Raji (cell line): ENCODE measurements around the gene SH2D4B.

Experiments
- POLR2A ChIP-seq: IDR thresholded peaks from 2 replicates; pipeline ENCODE4 v1.6.1; 2011; ENCODE audit warnings: low read depth, low read length, control low read depth; ENCODE audit not compliant: insufficient read depth

Gene SH2D4B

DNA sequence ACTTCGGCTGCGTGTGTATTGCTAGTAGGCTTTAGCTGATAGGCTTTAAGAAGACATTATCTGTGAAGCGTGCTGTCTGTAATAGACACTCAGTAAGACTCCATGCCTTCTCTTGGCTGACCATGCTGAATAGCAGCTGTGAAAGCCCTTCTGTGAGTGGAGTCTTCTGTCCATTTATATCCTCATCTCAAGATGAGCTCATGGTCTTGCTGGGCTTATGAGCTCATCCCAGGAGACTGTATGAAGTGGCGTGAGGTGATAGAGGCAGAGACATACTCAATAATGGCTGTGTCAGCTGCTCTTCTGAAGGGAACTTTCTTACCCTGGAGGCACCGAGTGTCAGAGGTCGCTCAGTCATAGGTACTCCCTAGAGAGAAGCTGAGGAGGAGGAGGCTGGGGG, 111.5 kb downstream of the SH2D4B start:
- TF ChIP-seq POLR2A = no peak

GRCh38 chr10:80655898-80656297, 118.2 kb downstream of the SH2D4B start:
- TF ChIP-seq POLR2A = no peak

DNA sequence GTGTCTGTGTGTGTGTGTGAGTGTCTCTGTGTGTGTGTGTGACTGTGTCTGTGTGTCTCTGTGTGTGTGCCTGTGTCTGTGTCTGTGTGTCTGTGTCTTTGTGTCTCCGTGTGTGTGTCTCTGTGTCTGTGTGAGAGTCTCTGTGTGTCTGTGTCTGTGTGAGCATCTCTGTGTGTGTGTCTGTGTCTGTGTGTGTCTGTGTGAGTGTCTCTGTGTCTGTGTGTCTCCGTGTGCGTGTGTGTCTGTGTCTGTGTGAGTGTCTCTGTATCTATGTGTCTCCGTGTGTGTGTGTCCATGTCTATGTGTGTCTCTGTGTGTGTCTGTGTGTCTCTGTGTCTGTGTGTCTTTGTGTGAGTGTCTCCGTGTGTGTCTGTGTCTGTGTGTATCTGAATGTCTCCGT, 120.4 kb downstream of the SH2D4B start:
- TF ChIP-seq POLR2A = no peak

DNA sequence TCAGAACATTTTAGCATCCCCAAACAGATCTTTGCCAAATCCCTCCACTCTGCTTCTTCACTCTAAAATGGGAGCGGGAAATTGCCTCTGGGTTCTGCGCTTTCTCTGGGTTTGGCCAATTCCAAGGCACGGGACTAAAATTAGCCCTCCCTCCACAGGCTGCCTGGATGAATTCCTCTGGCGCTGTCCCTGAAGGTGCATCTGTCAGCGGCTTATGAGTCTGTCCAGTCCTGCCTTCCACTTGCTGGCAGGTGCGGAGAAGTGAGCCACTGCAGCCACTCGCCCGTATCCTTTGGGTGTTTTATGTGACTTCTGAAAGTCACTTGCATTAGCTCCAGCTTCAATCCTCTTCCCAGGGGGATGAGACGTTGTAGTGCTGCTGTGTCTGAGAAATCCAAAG, 121.6 kb downstream of the SH2D4B start:
- TF ChIP-seq POLR2A = no peak

GRCh38 chr10:80660266-80660665, 122.6 kb downstream of the SH2D4B start:
- no peak for TF ChIP-seq POLR2A

DNA sequence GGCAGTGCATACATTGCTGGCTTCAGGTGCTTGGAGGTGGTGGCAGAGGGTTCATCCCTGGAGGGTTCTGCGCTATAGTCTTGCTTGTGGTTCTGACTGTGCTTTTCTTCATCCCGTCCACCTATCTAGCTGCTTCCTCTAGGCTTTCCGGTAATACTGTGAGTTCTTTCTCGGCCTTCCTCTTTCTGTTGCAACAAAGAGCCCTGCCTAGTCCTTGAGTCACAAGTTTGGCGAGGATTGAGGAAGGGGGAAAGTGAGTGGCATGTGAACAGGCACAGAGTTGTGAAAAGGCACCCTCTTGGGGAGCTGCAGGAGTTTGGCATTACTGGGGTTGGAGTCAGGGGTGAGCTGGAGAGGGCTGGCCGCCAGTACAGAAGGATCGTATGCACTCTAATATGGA, 123.0 kb downstream of the SH2D4B start:
- no peak for TF ChIP-seq POLR2A

GRCh38 chr10:80661526-80661925, 123.8 kb downstream of the SH2D4B start:
- TF ChIP-seq POLR2A = no peak

GRCh38 chr10:80662429-80663261, 124.9 kb downstream of the SH2D4B start:
- no peak for TF ChIP-seq POLR2A

DNA sequence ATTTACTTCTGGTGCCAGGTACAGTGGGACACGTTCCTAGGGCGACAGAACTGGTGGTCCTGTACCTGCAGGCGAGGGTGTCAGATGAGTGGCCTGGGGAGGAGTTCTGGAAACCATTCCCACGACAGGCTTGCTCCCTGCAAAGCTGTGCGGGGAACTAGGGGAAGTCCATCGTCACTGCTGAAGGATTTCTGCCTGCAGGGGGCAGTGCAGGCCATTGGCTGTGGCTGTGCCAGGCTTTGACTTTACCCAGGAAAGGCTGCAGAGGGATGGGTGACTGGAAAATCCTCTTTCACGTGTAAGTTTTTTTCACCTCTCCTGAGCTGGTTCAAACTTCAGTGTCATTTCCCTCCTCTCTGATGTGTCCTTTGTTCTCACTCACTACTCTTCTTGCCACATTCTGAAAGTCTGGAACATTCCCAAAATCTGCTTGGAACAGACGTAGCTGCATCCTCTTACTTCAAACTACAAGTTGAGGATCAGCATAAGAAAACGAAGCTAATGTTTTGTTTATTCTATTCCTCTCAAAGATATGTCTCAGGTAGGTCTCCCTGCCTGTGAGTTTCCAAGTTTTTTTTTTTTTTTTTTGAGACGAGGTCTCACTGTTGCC, 126.5 kb downstream of the SH2D4B start:
- no peak for TF ChIP-seq POLR2A

DNA sequence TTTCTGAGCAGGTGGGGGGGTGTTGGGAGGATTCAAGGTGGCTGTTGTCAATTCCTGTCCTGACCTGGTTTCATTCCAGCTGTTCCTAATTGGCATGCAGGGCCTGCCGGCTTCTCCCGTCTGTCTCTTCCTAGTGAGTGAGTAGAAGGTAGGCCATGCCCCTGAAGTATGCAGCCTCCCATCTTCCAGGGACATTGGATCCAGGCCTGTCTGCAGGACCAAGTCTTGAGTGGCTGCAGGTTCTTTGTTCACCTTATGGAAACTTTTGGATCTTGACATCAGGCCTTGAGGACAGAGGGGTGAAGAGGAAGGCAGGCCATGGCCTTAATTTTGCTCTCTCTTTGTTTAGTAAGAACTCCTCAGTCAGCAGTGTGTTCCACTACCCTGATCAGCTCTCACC, 131.8 kb downstream of the SH2D4B start:
- no peak for TF ChIP-seq POLR2A

DNA sequence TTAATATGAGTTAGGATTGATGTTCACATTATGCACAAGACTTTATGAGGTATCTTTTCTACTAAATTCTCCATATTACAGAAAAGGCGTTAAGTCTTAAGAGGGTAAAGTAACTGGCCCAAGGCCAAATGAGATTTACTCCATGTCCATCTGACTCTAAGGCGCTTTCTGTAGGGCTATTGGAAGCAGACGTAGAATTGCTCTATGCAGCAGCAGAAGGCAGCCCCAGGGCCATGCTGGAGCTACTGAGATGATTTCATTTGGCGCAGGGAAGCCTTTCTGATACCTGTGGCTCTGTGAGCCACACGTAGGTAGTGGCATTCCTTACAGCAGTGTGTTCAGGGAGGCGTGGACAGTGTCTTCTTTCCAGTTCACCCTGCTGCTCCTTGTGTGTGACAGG, 133.1 kb downstream of the SH2D4B start:
- TF ChIP-seq POLR2A = no peak

- no peak for TF ChIP-seq POLR2A
These were observed 134.1 kb downstream of the SH2D4B start for GRCh38 chr10:80671847-80672246.

- TF ChIP-seq POLR2A = no peak
These were observed 134.9 kb downstream of the SH2D4B start for GRCh38 chr10:80672613-80673012.

- TF ChIP-seq POLR2A = no peak
These were observed 137.1 kb downstream of the SH2D4B start for GRCh38 chr10:80674809-80675208.

DNA sequence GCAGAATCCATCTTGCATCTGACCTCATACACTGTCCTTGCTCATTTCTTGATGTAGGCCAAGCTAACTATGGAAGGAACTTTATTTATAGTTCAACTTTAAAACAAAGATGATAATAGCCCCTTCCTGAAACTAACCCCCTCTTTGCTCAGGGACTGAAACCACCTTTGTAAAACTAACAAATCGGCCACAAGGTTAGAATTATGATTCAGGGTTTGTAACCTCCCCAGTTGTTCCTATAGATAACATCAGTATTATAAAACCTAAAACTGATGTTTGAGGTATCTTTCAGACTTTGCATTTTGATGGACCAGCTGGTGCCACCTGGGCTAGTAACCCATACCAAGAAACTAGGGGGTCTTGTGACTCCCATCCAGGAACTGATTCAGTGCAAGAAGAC, 143.4 kb downstream of the SH2D4B start:
- no peak for TF ChIP-seq POLR2A

- no peak for TF ChIP-seq POLR2A
These were observed 146.6 kb downstream of the SH2D4B start for GRCh38 chr10:80684259-80684658.

DNA sequence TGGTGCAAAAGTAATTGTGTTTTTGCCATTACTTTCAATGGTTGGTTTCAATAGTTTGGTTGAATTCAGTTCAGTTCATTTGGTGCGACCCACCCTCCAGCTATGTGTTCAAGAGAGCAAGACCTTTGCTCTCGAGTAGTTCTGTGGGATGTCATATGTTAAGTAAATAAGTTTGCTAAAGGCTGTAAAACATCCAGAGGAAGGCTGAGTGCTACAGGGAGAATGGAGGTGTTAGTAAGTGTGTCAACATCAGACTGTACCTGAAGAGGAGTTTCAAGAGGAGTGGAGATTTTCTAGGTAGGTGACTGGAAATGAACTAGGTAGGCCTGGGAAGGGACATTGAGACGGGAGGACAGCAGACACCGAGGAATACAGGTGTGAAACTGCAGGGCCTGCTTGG, 147.7 kb downstream of the SH2D4B start:
- TF ChIP-seq POLR2A = no peak
